Measurements from ENCODE around the gene USP6.
"Not testable (repeated sequence)": the region's sequence is repeated elsewhere in the genome, so short reads cannot be mapped to it uniquely, and the experiment has no call there.

USP6 gene

GRCh38 chr17:5191541-5192417 lies 75.9 kb downstream of the USP6 start, which contains the start of gene ZNF594:
ZNF594 (minus strand) TSS chr17:5191868; CDS start chr17:5184256, 7,612 bp downstream.
- DNase-seq (ENCODE audit: low read depth in 3 of 3) = peak; percentile 95 to 98 (median 97)

GRCh38 chr17:5194346-5194745 lies 78.5 kb downstream of the USP6 start:
- DNase-seq (ENCODE audit: low read depth in 3 of 3) = no peak

DNA sequence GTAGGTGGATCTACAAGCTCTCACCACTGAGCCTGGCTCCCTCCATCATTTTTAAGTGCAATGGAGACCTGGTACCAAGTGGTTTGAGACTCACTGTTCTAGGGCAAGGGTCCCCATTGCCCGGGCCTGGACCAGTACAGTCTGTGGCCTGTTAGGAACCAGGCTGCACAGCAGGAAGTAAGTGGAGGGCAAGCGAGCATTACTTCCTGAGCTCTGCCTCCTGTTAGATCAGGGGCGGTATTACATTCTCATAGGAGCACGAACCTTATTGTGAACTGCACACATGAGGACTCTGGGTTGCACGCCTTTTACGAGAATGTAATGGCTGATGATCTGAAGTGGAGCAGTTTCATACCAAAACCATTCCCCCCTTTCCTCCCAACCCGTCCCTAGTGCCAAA lies 82.6 kb downstream of the USP6 start:
- DNase-seq (ENCODE audit: low read depth in 3 of 3) = no peak

- DNase-seq (ENCODE audit: low read depth in 3 of 3) = no peak
Observed at GRCh38 chr17:5200360-5200759, 84.5 kb downstream of the USP6 start.

- no peak for DNase-seq (ENCODE audit: low read depth in 3 of 3)
Observed at GRCh38 chr17:5201011-5201410, 85.2 kb downstream of the USP6 start.

GRCh38 chr17:5203178-5203907 lies 87.5 kb downstream of the USP6 start:
- DNase-seq (ENCODE audit: low read depth in 3 of 3) = no peak

DNA sequence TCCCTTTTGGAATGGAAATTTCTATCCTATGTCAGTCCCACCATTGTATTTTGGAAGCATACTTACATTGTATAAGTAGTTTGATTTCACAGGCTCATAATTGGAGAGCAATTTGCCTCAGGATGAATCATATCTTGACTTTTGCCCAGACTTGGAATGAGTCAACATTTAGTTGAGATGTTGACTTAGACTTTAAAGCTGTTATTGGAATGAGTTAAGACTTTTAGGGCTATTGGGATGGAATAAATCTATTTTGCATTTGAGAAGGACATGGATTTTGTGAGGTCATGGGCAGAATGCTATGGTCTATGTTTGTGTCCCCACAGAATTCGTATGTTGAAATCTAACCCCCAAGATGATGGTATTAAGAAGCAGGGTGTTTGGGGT lies 88.1 kb downstream of the USP6 start:
- DNase-seq (ENCODE audit: low read depth in 3 of 3) = no peak

DNA sequence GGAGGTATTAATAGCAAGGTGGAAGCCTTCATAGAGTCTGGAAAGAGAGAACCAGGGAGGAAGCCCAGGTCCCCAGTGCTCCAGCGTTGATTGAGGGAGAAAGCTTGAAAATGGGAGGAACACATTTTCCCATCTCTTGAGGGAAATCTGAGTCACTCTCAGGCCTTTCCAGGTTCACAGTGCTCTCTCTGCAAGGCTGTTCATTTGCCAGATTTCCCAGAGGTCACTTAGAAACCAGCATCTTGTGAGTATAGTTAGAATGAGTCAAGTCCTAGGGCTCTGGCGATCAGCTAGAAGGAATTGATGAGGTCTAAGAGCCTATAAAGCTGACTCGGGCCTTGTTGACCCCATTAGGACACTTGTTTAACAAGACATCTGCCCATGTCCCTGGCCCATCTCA lies 93.6 kb downstream of the USP6 start:
- DNase-seq (ENCODE audit: low read depth in 3 of 3) = no peak

GRCh38 chr17:5210091-5210490 lies 94.3 kb downstream of the USP6 start:
- DNase-seq (ENCODE audit: low read depth in 3 of 3) = no peak

DNA sequence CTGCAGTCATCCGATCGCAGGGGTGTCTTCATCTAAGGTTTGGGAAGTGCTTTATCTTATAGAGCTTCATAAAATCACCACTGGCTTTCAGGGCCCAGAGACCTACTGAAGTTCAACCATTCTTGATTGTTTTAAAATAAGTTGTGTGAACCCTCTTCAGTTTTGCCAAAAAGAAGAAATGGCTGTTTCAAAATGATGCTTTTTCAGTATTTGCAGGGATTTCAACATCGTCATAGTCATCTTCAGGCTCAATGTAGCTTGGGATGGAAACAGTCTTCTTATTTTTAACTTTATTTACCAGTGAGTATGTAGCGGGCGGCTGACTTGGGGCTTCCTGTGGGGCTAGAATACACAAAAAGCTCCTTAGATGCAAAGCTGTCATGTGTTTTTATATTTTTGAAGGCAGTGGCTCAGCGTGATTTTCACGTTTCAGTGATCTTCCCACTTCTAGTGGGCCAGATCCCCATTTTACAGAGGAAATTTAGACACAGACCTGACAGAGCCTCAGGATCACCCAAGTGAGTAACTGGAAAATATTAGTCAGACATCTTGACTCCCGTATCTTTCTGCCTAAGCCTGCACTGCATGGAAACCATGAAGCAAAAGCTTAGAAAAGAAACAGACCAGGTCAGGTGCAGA lies 94.9 kb downstream of the USP6 start:
- DNase-seq (ENCODE audit: low read depth in 3 of 3) = no peak

DNA sequence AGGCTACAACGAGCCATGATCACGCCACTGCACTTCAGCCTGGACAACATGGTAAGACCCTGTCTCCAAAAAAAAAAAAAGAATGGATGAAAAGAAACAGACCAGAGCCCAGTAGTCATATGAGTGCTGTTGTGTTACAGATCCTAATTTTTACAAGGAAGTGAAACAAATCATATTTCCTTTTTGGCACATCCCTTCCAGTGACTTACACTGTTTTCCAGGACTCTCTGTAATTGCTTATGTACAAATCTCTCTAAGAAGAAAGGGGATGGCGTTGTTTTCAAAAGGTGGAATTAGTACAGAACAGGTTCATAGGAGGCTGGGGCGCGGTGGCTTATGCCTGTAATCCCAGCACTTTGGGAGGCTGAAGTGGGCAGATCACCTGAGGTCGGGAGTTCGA lies 95.6 kb downstream of the USP6 start:
- no peak for DNase-seq (ENCODE audit: low read depth in 3 of 3)

GRCh38 chr17:5217562-5217961 lies 101.7 kb downstream of the USP6 start:
- not testable (repeated sequence) for DNase-seq (ENCODE audit: low read depth in 3 of 3)

DNA sequence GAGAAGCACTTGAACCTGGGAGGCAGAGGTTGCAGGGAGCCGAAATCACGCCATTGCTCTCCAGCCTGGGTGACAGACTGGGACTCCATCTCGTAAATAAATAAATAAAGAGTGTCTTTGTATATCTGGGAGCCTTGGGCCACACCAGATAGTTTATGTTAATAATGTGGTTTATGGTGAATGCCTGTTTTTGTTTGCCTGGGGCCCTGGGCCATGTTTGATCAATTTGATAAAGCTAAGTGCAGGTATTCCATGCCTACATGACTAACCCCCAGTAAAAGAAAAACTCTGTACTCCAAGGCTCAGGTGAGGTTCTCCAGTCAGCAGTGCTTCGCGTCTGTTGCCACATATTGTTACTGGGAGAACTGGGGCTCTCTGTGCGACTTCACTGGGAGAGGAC lies 103.7 kb downstream of the USP6 start:
- no peak for DNase-seq (ENCODE audit: low read depth in 3 of 3)

- no peak for DNase-seq (ENCODE audit: low read depth in 3 of 3)
Observed at GRCh38 chr17:5220074-5220473, 104.2 kb downstream of the USP6 start.

DNA sequence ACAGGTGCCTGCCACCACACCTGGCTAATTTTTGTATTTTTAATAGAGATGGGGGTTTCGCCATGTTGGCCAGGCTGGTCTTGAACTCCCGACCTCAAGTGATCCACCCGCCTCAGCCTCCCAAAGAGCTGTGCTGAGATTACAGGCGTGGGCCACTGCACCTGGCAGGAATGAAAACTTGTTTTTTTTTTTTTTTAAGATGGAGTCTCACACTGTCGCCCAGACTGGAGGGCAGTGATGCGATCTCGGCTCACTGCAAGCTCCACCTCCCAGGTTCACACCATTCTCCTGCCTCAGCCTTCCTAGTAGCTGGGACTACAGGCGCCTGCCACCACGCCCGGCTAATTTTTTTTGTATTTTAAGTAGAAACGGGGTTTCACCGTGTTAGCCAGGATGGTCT lies 106.1 kb downstream of the USP6 start:
- not testable (repeated sequence) for DNase-seq (ENCODE audit: low read depth in 3 of 3)
